OCI-LY3 (cell line): Measurements from ENCODE around the gene AGFG1.

Experiments
- H2AFZ ChIP-seq: fragments of 200-600, 300-600 bp; shearing (Covaris generic); 2 replicates; pipeline ENCODE4 v1.6.0; 2014; ENCODE audit warnings: antibody characterized with exemption, low read depth, low read length
- H3K27ac ChIP-seq: fragments of 200-600, 300-600 bp; sonication (generic); 2 replicates; pipeline ENCODE4 v1.5.1; 2014; ENCODE audit warnings: mild to moderate bottlenecking, low read length, moderate library complexity, mixed read lengths
- H3K27me3 ChIP-seq: fragments of 200-600, 300-600 bp; sonication (generic); 2 replicates; pipeline ENCODE4 v1.6.1; 2014; ENCODE audit warnings: low read depth, low read length, mixed read lengths
- H3K36me3 ChIP-seq: fragments of 200-600, 300-600 bp; sonication (generic); replicated peaks from 2 replicates; pipeline ENCODE3; 2014; ENCODE audit warnings: low read depth, low read length, mixed read lengths
- H3K4me1 ChIP-seq: fragments of 300-600, 200-600 bp; sonication (generic); 2 replicates; pipeline ENCODE4 v1.6.1; 2014; ENCODE audit warnings: low read length, mixed read lengths
- H3K4me2 ChIP-seq: fragments of 200-600, 300-600 bp; sonication (generic); 2 replicates; pipeline ENCODE4 v1.6.1; 2014; ENCODE audit warnings: low read length, mixed read lengths
- H3K4me3 ChIP-seq: fragments of 300-600, 200-600 bp; sonication (generic); 2 replicates; pipeline ENCODE4 v1.5.1; 2014; ENCODE audit warnings: antibody characterized with exemption, mild to moderate bottlenecking, low read length, moderate library complexity
- H3K79me2 ChIP-seq: fragments of 300-600, 200-600 bp; shearing (Covaris generic); 2 replicates; pipeline ENCODE4 v1.6.1; 2014; ENCODE audit warnings: mild to moderate bottlenecking, low read length, mixed read lengths
- H3K9ac ChIP-seq: fragments of 300-600, 200-600 bp; shearing (Covaris generic); 2 replicates; pipeline ENCODE4 v1.6.0; 2014; ENCODE audit warnings: mild to moderate bottlenecking, low read length, moderate library complexity
- H3K9me3 ChIP-seq: fragments of 200-600, 300-600 bp; shearing (Covaris generic); 2 replicates; pipeline ENCODE4 v1.6.1; 2014; ENCODE audit warnings: low read length, mixed read lengths; ENCODE audit not compliant: insufficient read depth
- H4K20me1 ChIP-seq: fragments of 200-600, 300-600 bp; sonication (generic); 2 replicates; pipeline ENCODE4 v1.6.1; 2016; ENCODE audit warnings: low read length, mixed read lengths; ENCODE audit not compliant: insufficient read depth
- CTCF ChIP-seq: fragments of 200-600, 300-600 bp; sonication (generic); IDR thresholded peaks from 2 replicates; pipeline ENCODE4 v1.5.1; 2014; ENCODE audit warnings: antibody characterized with exemption, low read length, low read depth
- EZH2phosphoT487 ChIP-seq: fragments of 200-600 bp; shearing (Covaris generic); IDR thresholded peaks from 2 replicates; pipeline ENCODE4 v1.6.1; 2018; ENCODE audit warnings: antibody characterized with exemption, mixed run types, low read depth

Gene AGFG1

DNA sequence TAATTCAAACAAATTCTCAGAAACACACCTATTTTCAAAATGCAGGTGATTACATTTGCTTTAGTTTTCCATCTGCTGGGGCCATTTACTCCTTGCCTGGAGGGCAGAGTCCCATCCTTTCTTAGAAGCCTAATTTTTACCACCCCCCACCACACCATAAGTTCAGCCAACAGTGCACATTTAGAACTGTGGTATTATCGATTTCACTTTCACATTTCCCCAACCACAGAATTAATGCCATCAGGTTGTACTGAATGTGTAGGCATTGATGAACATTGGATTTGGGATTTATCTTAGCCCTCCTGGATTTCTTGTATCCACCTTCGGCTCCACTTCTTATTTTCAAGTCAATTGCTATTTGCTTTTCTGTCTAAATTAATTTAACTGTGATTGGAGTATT, 138.2 kb downstream of the AGFG1 start:
- H4K20me1 ChIP-seq, result no peaks in the 10 kb centered on the region
- no peaks in the 10 kb centered on the region for H3K9me3 ChIP-seq
- H3K4me1 ChIP-seq, result peaks cover 40% of the 10 kb centered on the region
- H3K27ac ChIP-seq, result no peak overlapping the region
- H3K36me3 ChIP-seq, result no peaks in the 10 kb centered on the region
- no peaks in the 10 kb centered on the region for H3K79me2 ChIP-seq
- no peak overlapping the region for H3K9ac ChIP-seq
- no peak overlapping the region for H3K4me3 ChIP-seq
- H3K4me2 ChIP-seq, result peak overlapping the region; percentile 14; the same call in 1 of the 2 replicates
- peaks cover 4% of the 10 kb centered on the region; the same call in 1 of the 2 replicates for H3K27me3 ChIP-seq
- H2AFZ ChIP-seq, result no peak overlapping the region
- TF ChIP-seq CTCF (no peak), EZH2phosphoT487 (no peak)
